NCI-H526 (cell line): Measurements from ENCODE around the gene GLRA3.

Experiments
- DNase-seq, 2 experiments: peaks; one replicate each; lab custom pipeline; 2025; lab: John Stamatoyannopoulos, UW

GLRA3 gene

DNA sequence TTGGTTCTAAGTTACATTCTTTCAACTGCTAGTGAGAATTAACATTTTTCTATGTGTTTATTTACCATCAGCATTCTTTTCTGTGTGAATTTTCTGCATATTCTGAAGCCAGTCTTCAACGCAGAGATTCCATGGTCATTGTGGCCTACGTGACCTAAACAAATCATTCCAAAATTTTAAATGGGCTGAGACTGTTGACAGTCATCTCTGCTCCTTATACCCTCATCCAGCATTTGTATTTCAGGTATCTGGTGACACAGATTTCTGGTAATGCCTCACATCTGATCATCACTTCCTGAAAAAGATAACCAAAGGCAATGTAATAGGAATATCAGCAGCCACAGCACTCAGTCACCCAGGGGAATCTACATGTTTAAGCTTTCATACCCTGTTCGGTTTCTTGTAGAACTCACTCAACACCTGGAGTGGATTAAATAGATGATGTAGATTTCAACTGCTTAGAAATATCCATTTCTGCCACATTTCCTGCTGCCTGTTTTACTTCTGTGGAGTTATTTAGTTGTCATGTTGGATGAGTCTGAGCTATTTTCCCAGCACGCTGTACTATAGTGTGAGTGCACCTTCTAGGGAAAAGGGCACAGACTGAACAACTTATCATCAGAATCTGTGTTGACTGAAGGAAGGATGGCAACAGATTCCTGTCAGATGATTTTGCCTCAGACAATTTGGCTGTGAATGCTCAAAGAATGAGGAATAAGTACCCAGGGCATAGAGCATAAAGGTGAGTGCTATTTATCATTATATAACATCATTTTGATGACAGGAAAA lies 233.7 kb downstream of the GLRA3 start:
- no peak for DNase-seq

DNA sequence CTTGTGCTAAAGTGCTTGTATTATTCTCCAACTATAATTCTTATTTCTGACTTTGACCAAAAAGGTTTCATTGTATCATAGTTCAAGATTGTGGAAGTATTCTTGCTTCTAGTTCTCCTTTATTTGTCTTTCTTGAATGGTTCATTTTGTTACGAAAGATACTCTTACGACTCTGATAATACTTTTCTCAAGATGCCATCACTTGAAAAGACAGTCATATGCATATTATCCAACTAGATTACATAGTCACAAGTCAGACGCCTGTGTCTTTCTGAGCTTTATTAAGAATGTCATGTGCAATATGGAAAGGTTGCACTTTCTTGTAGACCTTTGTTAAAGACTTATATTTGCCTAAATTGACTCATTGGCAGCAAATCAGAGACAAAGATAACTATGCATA lies 235.3 kb downstream of the GLRA3 start:
- no peak for DNase-seq

- no peak for DNase-seq
These were observed 236.1 kb downstream of the GLRA3 start for GRCh38 chr4:174592985-174593335.

DNA sequence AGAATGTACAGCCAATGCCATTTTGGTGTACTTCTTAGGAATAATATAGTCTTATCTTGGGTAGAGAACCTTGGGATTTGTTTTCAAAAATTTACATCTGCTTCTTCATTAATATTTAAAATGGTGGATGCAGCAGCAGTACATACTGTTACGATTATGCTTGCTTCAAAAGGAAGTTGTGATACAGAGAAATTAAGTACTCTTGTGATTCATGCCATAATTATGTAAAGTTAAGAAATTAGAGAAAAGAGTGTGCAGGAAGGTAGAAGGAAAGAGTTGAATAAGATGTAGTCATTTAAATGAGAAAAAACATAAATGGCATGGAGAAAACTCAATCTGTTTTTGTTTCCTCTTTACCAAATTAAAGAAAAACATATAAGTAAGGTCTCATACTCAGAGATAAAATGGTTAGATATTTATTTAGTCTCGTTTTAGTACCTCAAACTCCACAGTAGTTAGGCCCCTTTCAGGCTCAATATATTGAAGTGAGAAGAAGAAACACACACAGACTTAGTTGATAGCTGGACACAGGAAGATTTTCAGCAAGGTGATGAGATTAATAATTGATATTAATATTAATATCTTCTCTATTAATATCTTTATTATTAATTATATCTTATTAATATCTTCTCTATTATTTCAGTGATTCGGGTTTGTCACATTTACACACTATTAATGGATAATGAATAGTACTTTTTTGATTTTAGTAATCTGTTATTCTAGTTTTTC lies 236.6 kb downstream of the GLRA3 start:
- DNase-seq: no peak

DNA sequence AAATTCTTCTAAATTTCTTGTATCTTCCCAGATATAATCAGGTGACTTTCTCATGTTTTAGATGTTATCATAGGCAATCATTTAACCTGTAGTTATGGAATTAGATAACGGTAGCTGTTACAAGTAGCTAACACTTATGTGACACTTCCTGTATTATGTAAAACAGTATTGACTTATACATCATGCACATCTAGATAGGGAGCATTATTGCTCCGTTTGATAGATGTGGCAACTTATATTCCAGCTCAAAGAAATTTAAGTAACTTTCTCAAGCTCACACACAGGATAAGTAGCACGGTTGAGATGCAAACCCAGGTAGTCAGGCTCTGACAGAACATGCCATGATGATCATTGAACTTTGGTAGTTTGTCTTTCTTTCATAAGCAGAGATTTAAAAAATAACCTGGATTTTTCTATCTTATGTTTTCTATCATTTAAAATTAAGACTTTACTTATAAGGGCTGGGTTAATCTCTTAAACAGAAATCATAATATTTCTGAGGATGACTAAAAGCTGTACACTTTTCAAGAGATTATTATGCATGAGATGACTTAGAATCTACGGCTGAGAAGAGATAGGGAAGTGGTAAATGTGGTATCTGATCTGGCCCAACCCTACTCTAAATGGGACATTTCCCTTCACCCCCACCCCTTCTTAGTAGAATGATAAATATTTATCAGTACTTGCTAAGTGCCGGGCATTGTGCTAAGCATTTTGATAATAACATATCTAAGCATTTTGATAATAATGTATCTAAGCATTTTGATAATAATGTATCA lies 237.6 kb downstream of the GLRA3 start:
- DNase-seq: no peak

- no peak for DNase-seq
These were observed 238.7 kb downstream of the GLRA3 start for GRCh38 chr4:174590336-174590735.
